Transverse colon (tissue), 4 donors: ENCODE data around the gene ERCC6L. TPM values are rescaled to one million over a fixed set of nuclear protein-coding genes. Genes with fewer than 3 reads are reported as not detected.

ENCODE experiments used
- DNase-seq: peaks from one replicate; pipeline ENCODE4 v3.0.0-alpha.2; 2019
- H3K27ac ChIP-seq, 4 donors: fragments of 200-600 bp; sonication (generic); 2 replicates each; pipeline ENCODE4 v1.5.1; 2016 to 2018; ENCODE audit warnings: inconsistent platforms in 4 of 4
- H3K27me3 ChIP-seq: fragments of 200-600 bp; sonication (generic); 2 replicates; pipeline ENCODE4 v1.5.1; 2017; ENCODE audit warnings: inconsistent platforms
- H3K36me3 ChIP-seq, 4 donors: fragments of 200-600 bp; sonication (generic); 2 replicates each; pipeline ENCODE4 v1.5.1; 2017 to 2019; ENCODE audit warnings: inconsistent platforms in 4 of 4
- H3K4me1 ChIP-seq, 4 donors: fragments of 200-600 bp; sonication (generic); 2 replicates each; pipeline ENCODE4 v1.5.1; 2017 to 2020; ENCODE audit warnings: inconsistent platforms in 4 of 4
- H3K4me3 ChIP-seq, 4 donors: fragments of 200-600 bp; sonication (generic); 1 replicate in 1 of 4; 2 replicates in 3 of 4; pipeline versions ENCODE4 v1.5.1 to v1.6.1; 2017 to 2019; ENCODE audit warnings: inconsistent platforms in 4 of 4
- H3K9me3 ChIP-seq, 2 donors: fragments of 200-600 bp; sonication (generic); 2 replicates each; pipeline ENCODE4 v1.5.1; 2017 to 2019; ENCODE audit warnings: inconsistent platforms in 2 of 2
- EP300 ChIP-seq: sonication (generic); formaldehyde crosslinking; IDR thresholded peaks from one replicate; pipeline ENCODE4 v1.6.1; 2017; ENCODE audit warnings: antibody characterized with exemption, low read depth
- POLR2A ChIP-seq: fragments of 450-650 bp; IDR thresholded peaks from one replicate; pipeline ENCODE4 v1.6.1; 2016; ENCODE audit warnings: antibody characterized with exemption, mild to moderate bottlenecking, moderate library complexity
- POLR2AphosphoS5 ChIP-seq, 3 donors: sonication (generic); formaldehyde crosslinking; IDR thresholded peaks; one replicate each; pipeline ENCODE4 v1.6.1; 2016; ENCODE audit warnings: antibody characterized with exemption in 3 of 3
- WGBS, 2 donors: methylation state at CpG; one replicate each; pipeline ENCODE4 v1.1.5; 2018; ENCODE audit warnings: low coverage in 1 of 2; 5-methylcytosine and 5-hydroxymethylcytosine counted together
- in situ Hi-C, 4 donors: fragments of 200-750 bp; cut with MboI; loops; one replicate each; pipeline versions ENCODE4 v1.15.0 to v1.15.1; 2017; ENCODE audit warnings: low sequenced_read_pairs in 3 of 4, low pct_ligation_motif_present in 1 of 4, low pct_unique_long_range_greater_than_20kb in 1 of 4
- intact Hi-C: fragments of 100-400 bp; cut with DNase I; formaldehyde crosslinking; loops from one replicate; pipeline ENCODE4 v1.15.1; 2023; ENCODE audit warnings: low total_unique reads
- total RNA-seq, 4 donors: library from RNA; depleted of rRNA; stranded (reverse); fragments of >200 nt; gene quantifications; one replicate each; pipeline ENCODE4 v1.1.0, GENCODE V29; 2016
- TF ChIP-seq, protein P1 (sequence below), 5 experiments: fragments of 200-600 bp in 3 of 5; fragments of 450-650 bp in 2 of 5; sonication (generic) in 3 of 5; IDR thresholded peaks; 1 replicate in 2 of 5; 2 replicates in 3 of 5; pipeline ENCODE4 v1.5.1; 2016 to 2017; ENCODE audit warnings: antibody characterized with exemption in 5 of 5, inconsistent platforms in 3 of 5, mild to moderate bottlenecking in 2 of 5, moderate library complexity in 1 of 5

The ERCC6L gene
- total RNA-seq, 4 donors from 2014 or later: 0.32 to 1.4 (median 0.41) TPM; not detected in 1

DNA sequence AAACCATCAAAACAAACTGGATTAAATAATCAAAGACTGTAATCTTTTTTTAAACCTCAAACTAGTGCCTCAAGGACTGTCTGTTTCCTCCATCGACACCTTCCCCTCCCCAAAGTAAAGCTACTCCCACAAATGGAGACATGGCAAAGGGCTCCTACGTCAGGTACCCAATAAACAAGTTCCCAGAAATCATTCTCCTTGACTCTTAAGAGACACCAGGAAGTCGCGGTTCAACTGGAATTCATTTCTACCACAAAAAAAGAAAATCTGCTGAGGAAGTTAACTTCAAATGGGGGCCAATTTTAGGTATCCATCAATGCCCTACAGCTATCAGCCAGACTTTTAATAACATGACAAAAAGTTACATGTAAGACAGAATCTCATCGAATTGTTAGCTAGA, 35.7 kb upstream of the ERCC6L start:
- H3K4me1 ChIP-seq: peaks cover 5 to 21% (median 13%) of the 10 kb centered on the region in 4 donors
- no peak overlapping the region for H3K27ac ChIP-seq
- no peaks in the 10 kb centered on the region for H3K9me3 ChIP-seq
- H3K36me3 ChIP-seq: peaks cover 0 to 2% (median 0%) of the 10 kb centered on the region in 4 donors
- DNase-seq: no peak
- in situ Hi-C loops: no loop called here
- no peak for TF ChIP-seq POLR2A
- no peak for TF ChIP-seq POLR2AphosphoS5 (IDR thresholded peaks at IDR 0.05)
- no peak for TF ChIP-seq EP300
- TF ChIP-seq, protein P1, sequence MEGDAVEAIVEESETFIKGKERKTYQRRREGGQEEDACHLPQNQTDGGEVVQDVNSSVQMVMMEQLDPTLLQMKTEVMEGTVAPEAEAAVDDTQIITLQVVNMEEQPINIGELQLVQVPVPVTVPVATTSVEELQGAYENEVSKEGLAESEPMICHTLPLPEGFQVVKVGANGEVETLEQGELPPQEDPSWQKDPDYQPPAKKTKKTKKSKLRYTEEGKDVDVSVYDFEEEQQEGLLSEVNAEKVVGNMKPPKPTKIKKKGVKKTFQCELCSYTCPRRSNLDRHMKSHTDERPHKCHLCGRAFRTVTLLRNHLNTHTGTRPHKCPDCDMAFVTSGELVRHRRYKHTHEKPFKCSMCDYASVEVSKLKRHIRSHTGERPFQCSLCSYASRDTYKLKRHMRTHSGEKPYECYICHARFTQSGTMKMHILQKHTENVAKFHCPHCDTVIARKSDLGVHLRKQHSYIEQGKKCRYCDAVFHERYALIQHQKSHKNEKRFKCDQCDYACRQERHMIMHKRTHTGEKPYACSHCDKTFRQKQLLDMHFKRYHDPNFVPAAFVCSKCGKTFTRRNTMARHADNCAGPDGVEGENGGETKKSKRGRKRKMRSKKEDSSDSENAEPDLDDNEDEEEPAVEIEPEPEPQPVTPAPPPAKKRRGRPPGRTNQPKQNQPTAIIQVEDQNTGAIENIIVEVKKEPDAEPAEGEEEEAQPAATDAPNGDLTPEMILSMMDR (IDR thresholded peaks at IDR 0.05): no peak
- peak overlapping the region in 1 of 4 donors; percentile 3 for H3K4me3 ChIP-seq
- intact Hi-C loops: no loop called here
- 28 to 59% methylated on average over 2 to 5 of the region's 5 CpGs for WGBS, 2 donors
- H3K27me3 ChIP-seq: no peaks in the 10 kb centered on the region

DNA sequence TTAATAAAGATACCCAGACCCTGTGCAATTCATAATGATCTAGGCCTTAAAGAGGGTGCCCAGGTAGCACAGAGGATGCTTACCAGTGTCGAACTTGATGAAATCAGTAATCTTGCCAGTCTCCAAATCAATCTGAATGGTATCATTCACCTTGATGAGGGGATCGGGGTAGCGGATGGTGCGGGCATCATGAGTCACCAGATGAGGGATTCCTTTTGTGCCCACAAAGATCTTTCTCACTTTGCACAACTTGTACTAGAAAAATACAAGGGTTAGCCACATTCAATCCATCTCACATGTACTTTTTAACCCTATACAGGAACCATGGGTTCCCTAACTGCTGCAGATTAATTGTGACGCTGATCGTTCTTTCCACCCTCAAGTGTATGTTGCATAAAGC, 34.9 kb upstream of the ERCC6L start:
- intact Hi-C loops (no loop called here), in situ Hi-C loops (no loop called here)
- no peak for TF ChIP-seq POLR2A
- TF ChIP-seq EP300: no peak
- TF ChIP-seq, protein P1 (IDR thresholded peaks at IDR 0.05): no peak
- no peak for TF ChIP-seq POLR2AphosphoS5 (IDR thresholded peaks at IDR 0.05)
- 87% methylated on average over 6 of the region's 6 CpGs; no CpG with 5 or more reads in 1 of the 2 donors for WGBS, 2 donors
- H3K9me3 ChIP-seq: no peaks in the 10 kb centered on the region
- H3K36me3 ChIP-seq: peaks cover 0 to 2% (median 0%) of the 10 kb centered on the region in 4 donors
- no peak overlapping the region for H3K4me3 ChIP-seq
- DNase-seq: no peak
- H3K27ac ChIP-seq: no peak overlapping the region
- no peaks in the 10 kb centered on the region for H3K27me3 ChIP-seq
- H3K4me1 ChIP-seq: peaks cover 5 to 21% (median 13%) of the 10 kb centered on the region in 4 donors

DNA sequence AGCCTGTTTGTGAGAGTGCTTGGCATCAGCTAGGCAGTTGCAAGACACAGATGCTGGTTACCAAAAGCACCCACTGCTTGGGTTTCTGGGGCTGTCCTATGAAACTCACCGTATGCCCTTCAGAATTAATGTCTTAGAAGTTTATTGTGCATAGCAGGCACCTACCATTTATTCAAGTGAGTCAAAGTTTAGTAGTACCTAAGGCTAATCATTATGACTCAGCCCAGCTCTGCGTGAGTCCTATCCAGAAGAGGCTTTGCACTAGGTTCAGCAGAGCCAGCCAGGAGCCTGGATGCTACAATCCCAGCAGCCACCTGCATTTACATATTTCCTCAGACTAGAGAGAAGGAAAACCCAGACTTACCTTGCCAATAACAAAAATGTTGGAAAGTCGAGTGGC, 34.0 kb upstream of the ERCC6L start:
- H3K27ac ChIP-seq: no peak overlapping the region
- 63% methylated on average over 3 of the region's 3 CpGs; no CpG with 5 or more reads in 1 of the 2 donors for WGBS, 2 donors
- peaks cover 0 to 2% (median 0%) of the 10 kb centered on the region in 4 donors for H3K36me3 ChIP-seq
- no peaks in the 10 kb centered on the region for H3K27me3 ChIP-seq
- no peak overlapping the region for H3K4me3 ChIP-seq
- in situ Hi-C loops (no loop called here), intact Hi-C loops (no loop called here)
- H3K4me1 ChIP-seq: peaks cover 5 to 21% (median 13%) of the 10 kb centered on the region in 4 donors
- no peak for TF ChIP-seq EP300
- H3K9me3 ChIP-seq: no peaks in the 10 kb centered on the region
- DNase-seq: no peak

DNA sequence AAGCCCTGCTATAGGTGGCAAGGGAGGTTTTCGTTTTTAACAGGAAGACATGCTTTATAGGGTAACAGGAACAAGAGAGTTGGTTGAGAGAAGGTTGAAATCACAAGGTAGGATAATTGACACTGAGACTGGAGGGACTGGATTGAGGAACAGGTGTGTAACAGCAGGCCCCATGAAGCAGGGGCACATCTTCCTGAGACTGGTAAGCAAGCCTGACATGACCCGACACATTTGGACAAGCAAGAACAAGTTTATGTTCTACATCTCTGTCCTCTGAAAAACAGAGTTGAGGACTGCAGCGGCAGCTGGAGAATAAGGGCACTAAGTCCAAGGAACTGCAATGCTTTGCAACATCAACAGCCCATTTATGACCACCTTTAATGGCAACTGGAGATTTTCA, 33.0 kb upstream of the ERCC6L start:
- in situ Hi-C loops (no loop called here), intact Hi-C loops (no loop called here)
- H3K36me3 ChIP-seq: peaks cover 0 to 7% (median 0%) of the 10 kb centered on the region in 4 donors

More for the DNA sequence above, 33.0 kb upstream of the ERCC6L start:
- DNase-seq: no peak
- H3K27me3 ChIP-seq: no peaks in the 10 kb centered on the region
- peaks cover 5 to 21% (median 13%) of the 10 kb centered on the region in 4 donors for H3K4me1 ChIP-seq
- TF ChIP-seq POLR2A (no peak), EP300 (no peak), POLR2AphosphoS5 (IDR thresholded peaks at IDR 0.05) (no peak)
- TF ChIP-seq, protein P1 (IDR thresholded peaks at IDR 0.05): no peak
- 79% methylated on average over 3 of the region's 3 CpGs; no CpG with 5 or more reads in 1 of the 2 donors for WGBS, 2 donors
- no peaks in the 10 kb centered on the region for H3K9me3 ChIP-seq
- no peak overlapping the region for H3K4me3 ChIP-seq
- H3K27ac ChIP-seq: no peak overlapping the region
